Measurements from ENCODE around the gene TBC1D7. TPM values are rescaled to one million over a fixed set of nuclear protein-coding genes. Genes with fewer than 3 reads are reported as not detected.

Gene TBC1D7
- total and polyA plus RNA-seq, 10 of the 15 experiments (the other 5 are each of a cell fraction or from before 2014, with no cell fraction given): 20.1 to 65.9 (median 31.3) TPM

DNA sequence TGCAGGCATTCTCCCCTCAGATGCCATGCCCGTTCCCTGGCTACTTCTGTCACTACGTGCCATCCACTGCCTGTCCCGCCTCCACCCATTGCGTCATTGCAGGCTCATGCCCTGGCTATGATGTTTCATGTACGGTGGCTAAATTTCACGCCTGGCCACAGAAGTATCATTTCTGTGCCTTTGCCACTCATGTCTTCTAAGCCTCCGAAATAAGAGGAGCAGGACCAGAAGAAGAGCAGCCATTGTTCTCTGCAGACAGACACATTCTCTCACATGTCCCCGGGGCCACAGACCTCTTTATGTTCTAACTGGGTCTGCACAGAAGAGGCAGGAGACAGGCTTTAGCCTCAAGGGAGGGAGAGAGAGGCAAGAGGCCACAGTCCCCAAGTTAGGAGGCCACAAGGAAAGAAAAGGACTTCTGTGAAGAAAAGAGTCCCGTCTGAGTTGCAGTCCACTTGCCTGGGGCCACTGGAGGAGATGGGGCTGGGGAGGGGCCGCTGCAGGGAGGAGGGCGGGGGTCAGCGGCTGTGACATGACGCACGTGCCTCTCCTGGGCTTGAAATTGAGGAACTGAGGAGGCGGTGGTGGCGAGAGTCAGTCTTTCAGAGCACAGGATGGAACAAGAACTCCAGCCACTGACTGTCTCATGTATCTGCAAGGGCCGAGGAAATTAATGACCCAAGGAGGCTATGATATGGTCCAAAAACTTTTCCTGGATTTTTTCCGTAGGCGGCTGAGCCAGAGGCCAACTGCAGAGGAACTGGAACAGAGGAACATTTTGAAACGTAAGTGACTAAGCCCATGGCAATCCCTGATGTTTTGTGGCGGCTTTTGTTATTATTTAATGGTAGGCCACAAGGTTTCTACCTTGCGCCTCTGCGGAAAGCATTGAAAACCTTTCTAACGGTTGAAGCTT is 55.9 kb downstream of the TBC1D7 start:
- intact Hi-C loops (cut with micrococcal nuclease; ENCODE audit: unreplicated experiment) (loop anchor here (1.0 to 2.0 kb wide), 2 partner anchors 9 to 56 kb away; partner anchors contain the start of gene TBC1D7), in situ Hi-C loops (cut with MboI) (no loop called here)
- H3K4me1 ChIP-seq (ENCODE audit: control insufficient read depth, insufficient read depth, low read length): peaks cover 20% of the 10 kb centered on the region
- ChIA-PET CTCF (interaction anchor here (0.7 to 2.7 kb wide), 8 partner anchors 9 to 160 kb away, joined by 3 to 14 read pairs (median 3); no protein-coding TSS in a partner anchor), RAD21 (ENCODE audit: unreplicated experiment) (interaction anchor here (0.8 to 9.8 kb wide), 8 partner anchors 9 to 56 kb away, joined by 3 to 116 read pairs (median 6); partner anchors contain the start of gene TBC1D7), POLR2A (interaction anchor here (0.7 to 2.2 kb wide), 6 partner anchors 9 to 392 kb away, joined by 3 to 12 read pairs (median 4); no protein-coding TSS in a partner anchor), SMC1A (ENCODE audit: uncharacterized antibody, unreplicated experiment) (interaction anchor here (0.8 to 8.5 kb wide), 10 partner anchors 9 to 77 kb away, joined by 3 to 114 read pairs (median 4); partner anchors contain the start of gene TBC1D7)
- H3K4me2 ChIP-seq (ENCODE audit: control insufficient read depth, insufficient read depth): peak overlapping the region; percentile 88
- no peaks in the 10 kb centered on the region; the same call in 1 of the 2 replicates for H4K20me1 ChIP-seq (ENCODE audit: control insufficient read depth, insufficient read depth)
- ATAC-seq: peak; percentile 72
- H3K27ac ChIP-seq (ENCODE audit: control insufficient read depth, insufficient read depth): peak overlapping the region; percentile 92
- peak overlapping the region; percentile 47 for H2AFZ ChIP-seq (ENCODE audit: control insufficient read depth, low read depth, low read length)
- peaks cover 0 to 5% of the 10 kb centered on the region in 2 experiments; a peak in 1 of 4 replicates for H3K36me3 ChIP-seq (ENCODE audit: control insufficient read depth in 2 of 2, insufficient read depth in 2 of 2, low read length in 1 of 2)
- 43% methylated on average over 22 of the region's 24 CpGs for WGBS (ENCODE audit: insufficient coverage, insufficient replicate concordance, low lambda C conversion rate, missing lambda C conversion rate)
- no peaks in the 10 kb centered on the region; a peak in 1 of 4 replicates for H3K27me3 ChIP-seq (replicated peaks in 1 of 2; ENCODE audit: control insufficient read depth in 2 of 2, insufficient read depth in 2 of 2, low read length in 1 of 2)
- peak; percentile 67 for DNase-seq (ENCODE audit: low read depth, low spot score)
- H3K9ac ChIP-seq (ENCODE audit: control insufficient read depth, insufficient read depth, low read length): peak overlapping the region; percentile 84
- H3K79me2 ChIP-seq (ENCODE audit: control insufficient read depth, insufficient read depth, low read length): peaks cover 52% of the 10 kb centered on the region
- H3K4me3 ChIP-seq: peak overlapping the region; percentile 82
- H3K9me3 ChIP-seq (replicated peaks; ENCODE audit: control insufficient read depth, insufficient read depth, low read length): no peaks in the 10 kb centered on the region
- BruUV-seq (replicated peaks): no TSS peak
- peak; percentile 31 for FAIRE-seq
- TF ChIP-seq, protein P1, sequence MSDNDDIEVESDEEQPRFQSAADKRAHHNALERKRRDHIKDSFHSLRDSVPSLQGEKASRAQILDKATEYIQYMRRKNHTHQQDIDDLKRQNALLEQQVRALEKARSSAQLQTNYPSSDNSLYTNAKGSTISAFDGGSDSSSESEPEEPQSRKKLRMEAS (IDR thresholded peaks at IDR 0.05; ENCODE audit: low read depth, low read length): no peak
- TF ChIP-seq POLR2A (IDR thresholded peaks at IDR 0.05; ENCODE audit: low read depth, low read length) (peak; percentile 86), ZNF217 (IDR thresholded peaks at IDR 0.05) (no peak), PAX8 (IDR thresholded peaks at IDR 0.05) (no peak), ESRRA (IDR thresholded peaks at IDR 0.05; ENCODE audit: low read length) (no peak), NBN (IDR thresholded peaks at IDR 0.05) (no peak), IRF4 (IDR thresholded peaks at IDR 0.05; ENCODE audit: low read depth, low read length) (peak; percentile 53; the same call in 1 of the 2 replicates), NFXL1 (IDR thresholded peaks at IDR 0.05; ENCODE audit: borderline replicate concordance) (no peak), MTA2 (IDR thresholded peaks at IDR 0.05; ENCODE audit: low read depth) (peak; percentile 55), KLF5 (IDR thresholded peaks at IDR 0.05; ENCODE audit: partially characterized antibody) (no peak), PML (IDR thresholded peaks at IDR 0.05; ENCODE audit: low read length) (no peak), STAT3 (IDR thresholded peaks at IDR 0.05; ENCODE audit: low read depth, low read length) (no peak), MYB (IDR thresholded peaks at IDR 0.05; ENCODE audit: borderline replicate concordance, low read depth, low read length) (no peak), MYC (IDR thresholded peaks at IDR 0.05; ENCODE audit: insufficient read depth, insufficient read length, insufficient replicate concordance, low read length, severe bottlenecking) (no peak), TBL1XR1 (IDR thresholded peaks at IDR 0.05; ENCODE audit: low read depth, low read length) (no peak), NR2F1 (conservative IDR thresholded peaks at IDR 0.05) (peak; percentile 80), CHD1 (IDR thresholded peaks at IDR 0.05; ENCODE audit: low read depth, low read length) (0 out of 2 replicates have a peak, but pooled peaks have one; percentile 39)
- TF ChIP-seq, protein P2, sequence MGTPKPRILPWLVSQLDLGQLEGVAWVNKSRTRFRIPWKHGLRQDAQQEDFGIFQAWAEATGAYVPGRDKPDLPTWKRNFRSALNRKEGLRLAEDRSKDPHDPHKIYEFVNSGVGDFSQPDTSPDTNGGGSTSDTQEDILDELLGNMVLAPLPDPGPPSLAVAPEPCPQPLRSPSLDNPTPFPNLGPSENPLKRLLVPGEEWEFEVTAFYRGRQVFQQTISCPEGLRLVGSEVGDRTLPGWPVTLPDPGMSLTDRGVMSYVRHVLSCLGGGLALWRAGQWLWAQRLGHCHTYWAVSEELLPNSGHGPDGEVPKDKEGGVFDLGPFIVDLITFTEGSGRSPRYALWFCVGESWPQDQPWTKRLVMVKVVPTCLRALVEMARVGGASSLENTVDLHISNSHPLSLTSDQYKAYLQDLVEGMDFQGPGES (IDR thresholded peaks at IDR 0.05): no peak
- TF ChIP-seq, protein P3, sequence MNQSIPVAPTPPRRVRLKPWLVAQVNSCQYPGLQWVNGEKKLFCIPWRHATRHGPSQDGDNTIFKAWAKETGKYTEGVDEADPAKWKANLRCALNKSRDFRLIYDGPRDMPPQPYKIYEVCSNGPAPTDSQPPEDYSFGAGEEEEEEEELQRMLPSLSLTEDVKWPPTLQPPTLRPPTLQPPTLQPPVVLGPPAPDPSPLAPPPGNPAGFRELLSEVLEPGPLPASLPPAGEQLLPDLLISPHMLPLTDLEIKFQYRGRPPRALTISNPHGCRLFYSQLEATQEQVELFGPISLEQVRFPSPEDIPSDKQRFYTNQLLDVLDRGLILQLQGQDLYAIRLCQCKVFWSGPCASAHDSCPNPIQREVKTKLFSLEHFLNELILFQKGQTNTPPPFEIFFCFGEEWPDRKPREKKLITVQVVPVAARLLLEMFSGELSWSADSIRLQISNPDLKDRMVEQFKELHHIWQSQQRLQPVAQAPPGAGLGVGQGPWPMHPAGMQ (IDR thresholded peaks at IDR 0.05; ENCODE audit: borderline replicate concordance): no peak
- TF ChIP-seq, protein P4, sequence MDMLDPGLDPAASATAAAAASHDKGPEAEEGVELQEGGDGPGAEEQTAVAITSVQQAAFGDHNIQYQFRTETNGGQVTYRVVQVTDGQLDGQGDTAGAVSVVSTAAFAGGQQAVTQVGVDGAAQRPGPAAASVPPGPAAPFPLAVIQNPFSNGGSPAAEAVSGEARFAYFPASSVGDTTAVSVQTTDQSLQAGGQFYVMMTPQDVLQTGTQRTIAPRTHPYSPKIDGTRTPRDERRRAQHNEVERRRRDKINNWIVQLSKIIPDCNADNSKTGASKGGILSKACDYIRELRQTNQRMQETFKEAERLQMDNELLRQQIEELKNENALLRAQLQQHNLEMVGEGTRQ (IDR thresholded peaks at IDR 0.05; ENCODE audit: borderline replicate concordance, low read depth, low read length): peak; percentile 7; the same call in 1 of the 2 replicates

Measured in GM12878 (cell line).